Naive thymus-derived CD4-positive, alpha-beta T cell (primary cell): Measurements from ENCODE around the gene TRAF3IP1. TPM values are rescaled to one million over a fixed set of nuclear protein-coding genes. Genes with fewer than 3 reads are reported as not detected.
"Not testable (repeated sequence)": the region's sequence is repeated elsewhere in the genome, so short reads cannot be mapped to it uniquely, and the experiment has no call there.

Experiments used
- ATAC-seq: fragments of 150-1000 bp; cut with Tn5 transposase; 2 replicates; pipeline ENCODE4 v1.10.0; 2021; ENCODE audit warnings: mild to moderate bottlenecking, moderate library complexity
- CTCF ChIA-PET: fragments of 350-600 bp; sonication (Branson Sonifier 250); formaldehyde crosslinking; loops from one replicate; lab custom pipeline; 2021; ENCODE audit warnings: antibody characterized with exemption; lab: Charles Lee
- POLR2A ChIA-PET: fragments of 350-600 bp; sonication (Branson Sonifier 250); formaldehyde crosslinking; loops from one replicate; lab custom pipeline; 2021; ENCODE audit warnings: antibody characterized with exemption, inconsistent platforms; lab: Charles Lee
- DNase-seq, 9 donors: peaks; one replicate each; pipeline versions ENCODE4 v3.0.0 to v3.0.0-alpha.2; 2020 to 2022; ENCODE audit warnings: mixed read lengths in 1 of 9
- H3K27ac ChIP-seq: one replicate; pipeline ENCODE4 v1.7.0; 2013; ENCODE audit warnings: mild to moderate bottlenecking, low read depth, low read length, moderate library complexity
- H3K27me3 ChIP-seq, 2 donors: one replicate each; pipeline ENCODE4 v1.7.0; 2013; ENCODE audit warnings: low read length in 2 of 2, mild to moderate bottlenecking in 2 of 2, moderate library complexity in 2 of 2; ENCODE audit not compliant: control insufficient read depth in 2 of 2, insufficient read depth in 2 of 2
- H3K36me3 ChIP-seq, 3 experiments: 1 replicate in 2 of 3; 2 replicates in 1 of 3; pipeline ENCODE4 v1.7.0; 2013; ENCODE audit warnings: low read length in 3 of 3, mild to moderate bottlenecking in 3 of 3, moderate library complexity in 1 of 3; ENCODE audit not compliant: insufficient read depth in 3 of 3, control insufficient read depth in 2 of 3
- H3K4me1 ChIP-seq, 2 donors: one replicate each; pipeline ENCODE4 v1.7.0; 2013; ENCODE audit warnings: low read length in 2 of 2, mild to moderate bottlenecking in 2 of 2, moderate library complexity in 1 of 2; ENCODE audit not compliant: control insufficient read depth in 2 of 2, insufficient read depth in 2 of 2
- H3K4me3 ChIP-seq: 2 replicates; pipeline ENCODE4 v1.7.0; 2013; ENCODE audit warnings: mild to moderate bottlenecking, low read length
- H3K9me3 ChIP-seq, 3 experiments: 1 replicate in 2 of 3; 2 replicates in 1 of 3; pipeline ENCODE4 v1.7.0; 2013; ENCODE audit warnings: low read length in 3 of 3; ENCODE audit not compliant: control insufficient read depth in 2 of 3
- H3K27ac Mint-ChIP-seq, 9 donors: one replicate each; pipeline ENCODE4 v1.8.0; 2020 to 2022; ENCODE audit warnings: mixed read lengths in 9 of 9, mild to moderate bottlenecking in 8 of 9, moderate library complexity in 5 of 9, inconsistent platforms in 2 of 9
- H3K27me3 Mint-ChIP-seq, 5 donors: one replicate each; pipeline ENCODE4 v1.8.0; 2021 to 2022; ENCODE audit warnings: mixed read lengths in 5 of 5, mild to moderate bottlenecking in 1 of 5
- H3K36me3 Mint-ChIP-seq, 5 donors: one replicate each; pipeline ENCODE4 v1.8.0; 2020 to 2022; ENCODE audit warnings: mixed read lengths in 5 of 5, mild to moderate bottlenecking in 3 of 5, inconsistent platforms in 1 of 5
- H3K4me1 Mint-ChIP-seq, 7 donors: one replicate each; pipeline ENCODE4 v1.8.0; 2020 to 2022; ENCODE audit warnings: mixed read lengths in 7 of 7, mild to moderate bottlenecking in 3 of 7, inconsistent platforms in 1 of 7
- H3K4me3 Mint-ChIP-seq, 10 donors: one replicate each; pipeline ENCODE4 v1.8.0; 2020 to 2022; ENCODE audit warnings: mild to moderate bottlenecking in 10 of 10, mixed read lengths in 10 of 10, moderate library complexity in 6 of 10, inconsistent platforms in 2 of 10
- H3K9me3 Mint-ChIP-seq, 11 donors: one replicate each; pipeline ENCODE4 v1.8.0; 2020 to 2022; ENCODE audit warnings: mixed read lengths in 11 of 11, mild to moderate bottlenecking in 4 of 11, inconsistent platforms in 1 of 11, moderate library complexity in 1 of 11
- intact Hi-C, 2 donors: fragments of 100-400 bp; cut with micrococcal nuclease; formaldehyde crosslinking; loops; one replicate each; pipeline ENCODE4 v1.15.1; 2023
- polyA plus RNA-seq, 2 donors: library from polyadenylated mRNA; unstranded; fragments of 300-500 nt; fragmentation: Illumina TruSeq; gene quantifications; one replicate each; pipeline ENCODE4 v1.2.3, GENCODE V29; 2021
- total RNA-seq, 6 experiments: library from RNA in 5 of 6; stranded (reverse) in 5 of 6; gene quantifications; 1 replicate in 5 of 6; 2 replicates in 1 of 6; pipeline ENCODE4 v1.2.3 and lab custom pipeline; 2021 to 2026

The TRAF3IP1 gene
- total and polyA plus RNA-seq, 7 experiments from 2014 or later: 4.3 to 13.3 (median 7.4) TPM

DNA sequence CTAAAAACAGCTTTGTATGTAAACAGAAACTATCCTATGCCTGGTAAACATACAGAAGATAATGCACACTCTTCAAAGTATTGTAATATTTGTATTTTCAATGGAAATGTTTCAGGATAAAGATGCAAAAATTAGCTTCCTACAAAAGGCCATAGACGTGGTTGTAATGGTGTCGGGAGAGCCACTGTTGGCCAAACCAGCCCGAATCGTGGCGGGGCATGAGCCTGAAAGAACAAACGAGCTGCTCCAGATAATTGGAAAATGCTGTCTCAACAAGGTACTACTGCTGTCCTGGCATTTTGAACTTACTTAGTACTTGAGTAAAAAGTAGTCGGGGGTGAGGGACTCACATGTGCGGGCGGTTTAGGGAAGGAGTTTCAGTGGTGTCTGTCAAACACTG is 5.4 kb downstream of the TRAF3IP1 start:
- ChIA-PET CTCF (no interaction called here), POLR2A (no interaction called here)
- H3K4me1 ChIP-seq: peaks cover 0 to 8% of the 10 kb centered on the region in 2 donors
- intact Hi-C loops: no loop called here
- H3K36me3 ChIP-seq: peaks cover 0 to 25% (median 0%) of the 10 kb centered on the region in 3 experiments
- peaks cover 0 to 3% (median 0%) of the 10 kb centered on the region in 5 donors for H3K27me3 Mint-ChIP-seq
- H3K36me3 Mint-ChIP-seq: peaks cover 5 to 53% (median 31%) of the 10 kb centered on the region in 5 donors
- DNase-seq: no peak
- no peak overlapping the region for H3K27ac ChIP-seq
- H3K27ac Mint-ChIP-seq: no peak overlapping the region
- no peak overlapping the region for H3K4me3 Mint-ChIP-seq
- H3K9me3 ChIP-seq: no peaks in the 10 kb centered on the region
- no peak for ATAC-seq
- H3K4me1 Mint-ChIP-seq: peaks cover 9 to 20% (median 15%) of the 10 kb centered on the region in 7 donors
- H3K4me3 ChIP-seq: no peak overlapping the region
- no peaks in the 10 kb centered on the region for H3K27me3 ChIP-seq
- no peaks in the 10 kb centered on the region for H3K9me3 Mint-ChIP-seq

DNA sequence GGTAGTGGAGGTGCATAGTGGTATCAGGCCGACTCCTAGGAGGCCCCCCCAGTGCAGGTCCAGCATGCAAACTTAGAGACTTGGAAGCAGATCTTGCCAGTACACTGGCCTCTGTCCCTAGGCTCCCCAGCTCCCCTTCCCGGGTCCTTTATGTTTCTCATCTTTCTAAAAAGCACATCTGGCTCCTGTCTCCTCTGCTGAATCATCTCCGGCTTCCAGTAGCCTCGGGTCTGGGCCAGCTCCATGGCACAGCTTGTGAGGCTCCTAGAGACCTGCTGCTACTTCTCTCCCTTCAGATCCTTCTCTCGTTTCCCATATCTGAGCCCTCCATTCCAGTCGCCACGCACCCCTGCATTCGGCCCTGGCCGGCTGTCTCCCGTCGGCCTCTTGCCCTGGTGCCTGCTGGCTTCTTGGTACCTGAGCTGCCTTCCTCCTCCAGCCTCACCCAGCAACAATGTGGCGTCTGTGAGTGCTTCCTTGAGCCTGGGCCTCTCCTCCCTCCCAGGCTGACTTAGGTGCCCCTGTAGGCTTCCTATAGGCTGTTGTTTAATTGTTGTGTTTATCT is 6.6 kb downstream of the TRAF3IP1 start:
- POLR2A ChIA-PET: no interaction called here
- no peaks in the 10 kb centered on the region for H3K4me1 ChIP-seq
- H3K27me3 ChIP-seq: no peaks in the 10 kb centered on the region
- no peaks in the 10 kb centered on the region for H3K27me3 Mint-ChIP-seq
- peaks cover 0 to 29% (median 0%) of the 10 kb centered on the region in 3 experiments for H3K36me3 ChIP-seq
- CTCF ChIA-PET: no interaction called here
- H3K27ac ChIP-seq: no peak overlapping the region
- H3K9me3 ChIP-seq: no peaks in the 10 kb centered on the region
- peaks cover under 1 to 13% (median 6%) of the 10 kb centered on the region in 7 donors for H3K4me1 Mint-ChIP-seq
- H3K4me3 ChIP-seq: no peak overlapping the region
- H3K36me3 Mint-ChIP-seq: peaks cover 5 to 56% (median 31%) of the 10 kb centered on the region in 5 donors
- no peak overlapping the region for H3K27ac Mint-ChIP-seq
- intact Hi-C loops: no loop called here
- H3K9me3 Mint-ChIP-seq: no peaks in the 10 kb centered on the region
- ATAC-seq: no peak
- DNase-seq: no peak
- no peak overlapping the region for H3K4me3 Mint-ChIP-seq

DNA sequence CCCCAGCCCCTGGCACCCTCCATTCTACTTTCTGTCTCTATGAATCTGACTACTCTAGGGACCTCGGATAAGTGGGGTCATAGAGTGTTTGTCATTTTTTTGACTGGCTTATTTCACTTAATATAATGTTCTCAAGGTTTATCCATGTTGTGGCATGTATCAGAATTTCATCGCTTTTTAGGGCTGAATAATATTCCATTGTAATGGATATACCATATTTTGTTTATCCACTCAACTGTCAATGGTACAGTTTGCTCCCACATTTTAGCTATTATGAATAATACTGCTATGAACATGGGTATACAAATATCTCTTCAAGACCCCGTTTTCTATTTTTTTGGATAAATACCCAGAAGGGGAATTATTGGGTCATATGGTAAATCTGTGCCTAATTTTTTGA is 7.4 kb downstream of the TRAF3IP1 start:
- no peak overlapping the region for H3K4me3 ChIP-seq
- peaks cover 5 to 57% (median 31%) of the 10 kb centered on the region in 5 donors for H3K36me3 Mint-ChIP-seq
- H3K27me3 Mint-ChIP-seq: no peaks in the 10 kb centered on the region
- intact Hi-C loops: no loop called here
- H3K4me1 Mint-ChIP-seq: peaks cover 0 to 11% (median 2%) of the 10 kb centered on the region in 7 donors
- H3K9me3 Mint-ChIP-seq: no peaks in the 10 kb centered on the region
- H3K27ac Mint-ChIP-seq: no peak overlapping the region
- ATAC-seq: no peak
- H3K4me1 ChIP-seq: no peaks in the 10 kb centered on the region
- H3K27me3 ChIP-seq: no peaks in the 10 kb centered on the region
- no peak overlapping the region for H3K27ac ChIP-seq
- no peak overlapping the region for H3K4me3 Mint-ChIP-seq
- H3K9me3 ChIP-seq: no peaks in the 10 kb centered on the region
- H3K36me3 ChIP-seq: peaks cover 0 to 31% (median 0%) of the 10 kb centered on the region in 3 experiments
- ChIA-PET CTCF (no interaction called here), POLR2A (no interaction called here)
- DNase-seq: no peak

DNA sequence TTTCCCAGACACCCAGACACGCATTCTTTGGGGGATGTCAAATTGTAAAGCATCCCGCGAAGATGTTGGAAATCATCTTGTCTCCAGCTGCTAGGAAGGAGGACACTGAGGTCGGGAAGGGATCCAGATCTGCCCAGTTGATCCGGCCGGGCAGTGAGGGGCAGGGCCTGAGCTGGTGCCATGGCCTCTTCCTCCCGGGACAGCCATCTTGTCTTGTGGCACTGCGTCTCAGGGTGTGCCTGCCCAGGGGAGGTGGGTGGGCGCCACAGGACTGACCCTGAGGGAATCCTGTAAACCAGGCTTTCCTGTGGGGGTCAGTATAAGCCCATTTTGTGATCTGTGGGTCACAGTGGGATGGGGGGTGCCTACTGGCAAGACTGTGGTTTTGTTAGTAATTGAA is 10.1 kb downstream of the TRAF3IP1 start:
- no peaks in the 10 kb centered on the region for H3K27me3 ChIP-seq
- intact Hi-C loops: no loop called here
- no peaks in the 10 kb centered on the region for H3K9me3 ChIP-seq
- no peaks in the 10 kb centered on the region for H3K9me3 Mint-ChIP-seq
- no peaks in the 10 kb centered on the region for H3K27me3 Mint-ChIP-seq
- peaks cover 0 to 11% (median 2%) of the 10 kb centered on the region in 7 donors for H3K4me1 Mint-ChIP-seq
- H3K36me3 Mint-ChIP-seq: peaks cover 5 to 71% (median 31%) of the 10 kb centered on the region in 5 donors
- no peak overlapping the region for H3K4me3 Mint-ChIP-seq
- POLR2A ChIA-PET: no interaction called here
- H3K27ac ChIP-seq: no peak overlapping the region
- DNase-seq (no peak), ATAC-seq (no peak)
- no peaks in the 10 kb centered on the region for H3K4me1 ChIP-seq
- H3K27ac Mint-ChIP-seq: no peak overlapping the region
- CTCF ChIA-PET: no interaction called here
- no peak overlapping the region for H3K4me3 ChIP-seq
- H3K36me3 ChIP-seq: peaks cover 0 to 45% (median 0%) of the 10 kb centered on the region in 3 experiments

DNA sequence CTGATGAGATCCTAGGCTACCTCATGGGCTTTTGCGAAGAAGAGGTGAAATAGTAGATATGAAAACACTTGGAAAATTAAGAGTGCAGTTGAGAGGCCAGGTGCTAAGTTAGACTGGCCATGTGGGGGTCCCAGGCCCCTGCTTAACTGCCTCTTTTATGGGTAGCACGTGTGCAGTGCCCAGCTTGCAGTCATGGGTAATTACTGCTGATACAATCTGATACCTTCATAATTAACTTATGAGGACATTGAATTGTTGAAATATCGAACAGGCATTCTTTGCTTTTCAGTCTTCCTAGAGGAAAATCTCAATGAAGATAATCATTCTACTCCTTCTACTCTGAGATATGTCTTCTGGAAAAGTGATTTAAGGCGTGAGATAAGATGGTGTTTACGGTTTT is 11.6 kb downstream of the TRAF3IP1 start:
- Mint-ChIP-seq H3K9me3 (no peaks in the 10 kb centered on the region), H3K27ac (no peak overlapping the region), H3K4me1 (peaks cover 0 to 8% (median 2%) of the 10 kb centered on the region in 7 donors), H3K4me3 (no peak overlapping the region), H3K36me3 (peaks cover 5 to 62% (median 26%) of the 10 kb centered on the region in 5 donors), H3K27me3 (no peaks in the 10 kb centered on the region)
- intact Hi-C loops: no loop called here
- CTCF ChIA-PET: no interaction called here
- ATAC-seq (no peak), DNase-seq (no peak)
- Histone ChIP-seq H3K36me3 (peaks cover 0 to 43% (median 0%) of the 10 kb centered on the region in 3 experiments), H3K4me3 (no peak overlapping the region), H3K4me1 (no peaks in the 10 kb centered on the region), H3K9me3 (no peaks in the 10 kb centered on the region), H3K27me3 (no peaks in the 10 kb centered on the region), H3K27ac (no peak overlapping the region)
- POLR2A ChIA-PET: no interaction called here

DNA sequence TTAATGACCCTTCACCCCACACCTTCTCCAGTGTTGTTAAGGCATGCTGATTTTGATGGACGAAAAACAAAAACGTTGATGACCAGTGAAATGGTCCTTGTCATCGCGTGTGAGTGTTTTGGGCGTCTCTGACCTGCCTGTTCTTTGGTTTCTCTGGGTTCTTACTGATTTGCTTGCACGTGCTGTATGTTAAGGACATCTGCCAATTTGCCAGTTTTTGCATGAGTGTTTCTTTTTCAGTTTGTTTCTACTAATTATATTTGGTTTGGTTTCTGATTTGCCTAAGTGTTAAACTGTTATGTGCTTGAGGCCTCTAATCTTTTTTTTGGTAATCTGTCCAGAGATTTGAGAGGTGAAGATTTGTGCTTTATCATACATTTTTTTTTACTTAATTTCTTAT is 14.6 kb downstream of the TRAF3IP1 start:
- Histone ChIP-seq H3K36me3 (peaks cover 0 to 20% (median 0%) of the 10 kb centered on the region in 3 experiments), H3K9me3 (no peaks in the 10 kb centered on the region), H3K4me3 (no peak overlapping the region), H3K4me1 (no peaks in the 10 kb centered on the region), H3K27ac (no peak overlapping the region), H3K27me3 (no peaks in the 10 kb centered on the region)
- no peak overlapping the region for H3K27ac Mint-ChIP-seq
- ChIA-PET CTCF (no interaction called here), POLR2A (no interaction called here)
- H3K27me3 Mint-ChIP-seq: no peaks in the 10 kb centered on the region
- ATAC-seq (no peak), DNase-seq (no peak)
- peaks cover 0 to 12% (median 3%) of the 10 kb centered on the region in 7 donors for H3K4me1 Mint-ChIP-seq
- H3K9me3 Mint-ChIP-seq: no peaks in the 10 kb centered on the region
- no peak overlapping the region for H3K4me3 Mint-ChIP-seq
- intact Hi-C loops: no loop called here
- H3K36me3 Mint-ChIP-seq: peaks cover under 1 to 41% (median 6%) of the 10 kb centered on the region in 5 donors

DNA sequence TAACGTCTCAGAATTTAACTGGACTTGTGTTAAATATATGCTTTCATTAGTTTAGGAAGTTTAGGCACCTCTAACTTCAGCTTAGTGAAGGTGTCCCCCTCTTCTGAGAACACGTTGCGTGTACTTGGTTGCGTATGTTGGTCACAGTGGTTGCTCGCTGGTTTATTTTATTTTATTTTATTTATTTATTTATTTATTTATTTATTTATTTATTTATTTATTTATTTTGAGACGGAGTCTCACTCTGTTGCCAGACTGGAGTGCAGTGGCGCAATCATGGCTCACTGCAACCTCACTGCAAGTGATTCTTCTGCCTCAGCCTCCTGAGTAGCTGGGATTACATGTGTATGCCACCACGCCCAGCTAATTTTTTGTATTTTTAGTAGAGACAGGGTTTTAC is 15.3 kb downstream of the TRAF3IP1 start:
- H3K9me3 ChIP-seq, H3K27me3 ChIP-seq, ATAC-seq, H3K27ac Mint-ChIP-seq, H3K27ac ChIP-seq, POLR2A ChIA-PET, H3K4me3 Mint-ChIP-seq, CTCF ChIA-PET, H3K4me3 ChIP-seq, H3K9me3 Mint-ChIP-seq, intact Hi-C loops, DNase-seq, H3K27me3 Mint-ChIP-seq, H3K4me1 ChIP-seq: not testable (repeated sequence)
- peaks cover 0 to 40% (median 4%) of the 10 kb centered on the region in 5 donors for H3K36me3 Mint-ChIP-seq
- H3K4me1 Mint-ChIP-seq: peaks cover 0 to 12% (median 3%) of the 10 kb centered on the region in 7 donors
- peaks cover 0 to 20% (median 0%) of the 10 kb centered on the region in 3 experiments for H3K36me3 ChIP-seq
